ENCODE data around the gene MAP6D1. TPM values are rescaled to one million over a fixed set of nuclear protein-coding genes. Genes with fewer than 3 reads are reported as not detected.
A peak's percentile ranks its signal among the peaks of the same experiment; 100 is the strongest.

Gene MAP6D1
- polyA plus RNA-seq, 1 donor from 2014 or later, result not detected

DNA sequence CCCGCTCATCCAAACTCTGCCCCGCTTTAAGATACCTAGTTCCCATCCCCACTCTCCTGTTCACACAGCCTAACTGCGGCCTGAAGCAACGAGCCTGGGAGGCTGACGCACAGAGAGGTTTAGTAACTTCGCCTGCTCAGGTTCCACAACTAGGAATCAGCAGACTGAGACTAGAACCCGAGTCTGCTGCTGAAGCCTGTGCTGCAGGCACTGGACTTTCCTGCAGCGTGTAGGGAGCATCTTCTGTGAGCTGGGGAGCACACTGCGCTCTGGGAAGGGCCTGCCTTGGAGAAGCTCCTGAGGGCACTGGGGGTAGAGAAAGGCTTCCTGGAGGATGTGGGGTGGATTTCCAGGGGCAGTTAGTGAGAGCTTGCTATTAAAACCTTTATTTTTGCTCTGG is 4.8 kb upstream of the MAP6D1 start:
- H3K36me3 Mint-ChIP-seq, result peaks cover 5% of the 10 kb centered on the region
- H3K27ac Mint-ChIP-seq, result no peak overlapping the region
- no peak overlapping the region for H3K4me3 Mint-ChIP-seq
- H3K27me3 Mint-ChIP-seq, result no peaks in the 10 kb centered on the region
- H3K4me1 Mint-ChIP-seq, result peaks cover 0 to 3% (median 2%) of the 10 kb centered on the region in 3 donors
- H3K9me3 Mint-ChIP-seq, result no peaks in the 10 kb centered on the region

GRCh38 chr3:183829466-183829865 is 4.1 kb upstream of the MAP6D1 start:
- Mint-ChIP-seq H3K27me3 (peaks cover under 1% of the 10 kb centered on the region), H3K4me1 (peaks cover 0 to 5% (median 3%) of the 10 kb centered on the region in 3 donors), H3K4me3 (peak overlapping the region in 1 of 4 donors; percentile 18), H3K36me3 (peaks cover 5% of the 10 kb centered on the region), H3K27ac (no peak overlapping the region), H3K9me3 (no peaks in the 10 kb centered on the region)

DNA sequence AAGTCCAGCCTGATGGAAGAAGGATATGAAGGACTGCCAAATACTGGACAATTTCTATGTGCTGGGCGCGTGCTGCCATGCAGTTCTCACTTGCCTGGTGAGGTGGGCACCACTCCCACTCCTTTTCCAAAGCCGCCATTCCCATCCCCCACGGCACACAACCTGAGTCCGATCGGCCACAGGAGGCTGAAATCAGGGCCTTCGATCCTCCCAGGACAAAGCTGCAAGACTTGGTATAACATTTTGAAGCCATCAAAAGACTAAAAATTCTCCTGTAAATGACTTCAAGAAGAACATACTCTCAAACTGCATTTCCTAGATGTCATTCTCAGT is 3.1 kb upstream of the MAP6D1 start:
- peaks cover 5 to 12% (median 11%) of the 10 kb centered on the region in 3 donors for H3K4me1 Mint-ChIP-seq
- H3K9me3 Mint-ChIP-seq, result no peaks in the 10 kb centered on the region
- peak overlapping the region in 2 of 4 donors; percentile 15 to 45 for H3K4me3 Mint-ChIP-seq
- peak overlapping the region in 1 of 3 donors; percentile 9 for H3K27ac Mint-ChIP-seq
- H3K27me3 Mint-ChIP-seq, result peaks cover 7% of the 10 kb centered on the region
- H3K36me3 Mint-ChIP-seq, result peaks cover 2% of the 10 kb centered on the region

DNA sequence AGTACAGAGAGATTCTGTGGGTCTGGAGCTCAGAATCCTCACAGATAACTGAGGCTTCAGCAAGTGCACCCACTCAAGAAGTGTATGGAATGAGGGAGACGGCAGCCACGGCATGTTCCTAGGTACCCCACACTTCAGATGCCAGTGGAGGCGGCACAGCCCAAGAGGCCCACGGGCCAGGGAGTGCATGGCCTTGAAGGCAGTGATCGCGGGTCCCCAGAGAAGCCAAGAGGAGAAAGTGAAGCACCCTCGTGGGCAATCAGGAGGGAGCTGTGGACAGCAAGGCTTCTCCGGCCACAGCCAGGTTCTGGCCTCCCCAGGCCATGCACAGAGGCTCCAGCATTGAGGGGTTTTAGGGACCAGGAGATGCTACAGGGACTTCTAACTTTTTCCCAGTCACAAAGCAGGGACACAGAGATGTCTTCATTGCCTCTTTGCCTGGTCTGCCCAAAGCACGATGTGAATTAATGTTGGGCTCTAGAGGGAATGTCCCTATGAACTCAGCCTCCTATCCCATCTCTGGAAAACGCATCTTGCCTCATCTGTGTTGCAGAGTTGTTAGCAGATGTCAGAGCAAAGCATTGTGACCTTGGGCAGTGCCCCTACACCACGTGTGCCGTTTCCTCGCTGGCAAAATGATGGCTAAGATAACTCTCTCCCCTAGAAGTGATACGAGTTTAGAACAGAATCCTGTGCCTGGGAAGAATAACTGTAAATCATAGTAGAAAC is 2.6 kb upstream of the MAP6D1 start:
- Mint-ChIP-seq H3K9me3 (no peaks in the 10 kb centered on the region), H3K4me3 (peak overlapping the region in 1 of 4 donors; percentile 45), H3K27ac (peak overlapping the region in 1 of 3 donors; percentile 9), H3K4me1 (peaks cover 5 to 12% (median 11%) of the 10 kb centered on the region in 3 donors), H3K36me3 (no peaks in the 10 kb centered on the region), H3K27me3 (peaks cover 7% of the 10 kb centered on the region)

- Mint-ChIP-seq H3K9me3 (no peaks in the 10 kb centered on the region), H3K27me3 (peaks cover 7% of the 10 kb centered on the region), H3K36me3 (no peaks in the 10 kb centered on the region), H3K27ac (peak overlapping the region in 2 of 3 donors; percentile 22 to 39), H3K4me3 (peak overlapping the region; percentile 80 to 87 (median 84)), H3K4me1 (peaks cover 5 to 12% (median 11%) of the 10 kb centered on the region in 3 donors)
Observed at GRCh38 chr3:183826448-183827250, 1.3 kb upstream of the MAP6D1 start.

- H3K4me3 Mint-ChIP-seq, result peak overlapping the region; percentile 77 to 89 (median 84)
- H3K27ac Mint-ChIP-seq, result no peak overlapping the region
- H3K4me1 Mint-ChIP-seq, result peaks cover 5 to 12% (median 11%) of the 10 kb centered on the region in 3 donors
- H3K9me3 Mint-ChIP-seq, result no peaks in the 10 kb centered on the region
- H3K36me3 Mint-ChIP-seq, result no peaks in the 10 kb centered on the region
- peaks cover 7% of the 10 kb centered on the region for H3K27me3 Mint-ChIP-seq
Observed at GRCh38 chr3:183824761-183825455, 469 bp downstream of the MAP6D1 start.

GRCh38 chr3:183823963-183824362 is 1.4 kb downstream of the MAP6D1 start:
- Mint-ChIP-seq H3K9me3 (no peaks in the 10 kb centered on the region), H3K4me3 (peak overlapping the region; percentile 77 to 89 (median 84)), H3K36me3 (no peaks in the 10 kb centered on the region), H3K4me1 (peaks cover 5 to 12% (median 11%) of the 10 kb centered on the region in 3 donors), H3K27ac (no peak overlapping the region), H3K27me3 (peaks cover 7% of the 10 kb centered on the region)

DNA sequence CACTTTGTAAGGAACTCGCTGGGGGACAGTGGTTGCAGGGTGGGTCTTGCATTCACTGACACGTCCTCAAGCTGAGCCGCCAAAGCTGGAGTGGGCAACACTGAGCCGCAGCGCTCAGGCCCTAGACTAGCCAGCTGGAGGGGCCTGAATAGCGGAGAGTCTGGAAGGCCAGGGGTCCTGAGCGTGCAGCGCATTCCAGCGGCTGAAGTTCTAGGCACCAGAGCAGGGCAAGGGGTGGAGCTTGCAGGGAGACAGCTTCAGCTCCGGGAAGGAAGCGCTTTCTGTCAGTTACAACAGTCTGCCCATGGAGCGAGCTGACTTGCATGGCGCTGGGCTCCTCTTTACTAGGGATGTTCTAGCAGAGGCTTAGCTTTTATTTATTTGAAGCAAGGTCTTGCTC is 2.7 kb downstream of the MAP6D1 start:
- Mint-ChIP-seq H3K9me3 (no peaks in the 10 kb centered on the region), H3K4me3 (peak overlapping the region in 1 of 4 donors; percentile 46), H3K4me1 (peaks cover 5 to 12% (median 11%) of the 10 kb centered on the region in 3 donors), H3K27ac (peak overlapping the region in 1 of 3 donors; percentile 85), H3K36me3 (no peaks in the 10 kb centered on the region), H3K27me3 (peaks cover 7% of the 10 kb centered on the region)

GRCh38 chr3:183819831-183820230 is 5.5 kb downstream of the MAP6D1 start:
- Mint-ChIP-seq H3K4me1 (peaks cover 5 to 10% (median 8%) of the 10 kb centered on the region in 3 donors), H3K27ac (peak overlapping the region in 1 of 3 donors; percentile 45), H3K27me3 (peaks cover 7% of the 10 kb centered on the region), H3K4me3 (no peak overlapping the region), H3K9me3 (no peaks in the 10 kb centered on the region), H3K36me3 (peaks cover 2% of the 10 kb centered on the region)

DNA sequence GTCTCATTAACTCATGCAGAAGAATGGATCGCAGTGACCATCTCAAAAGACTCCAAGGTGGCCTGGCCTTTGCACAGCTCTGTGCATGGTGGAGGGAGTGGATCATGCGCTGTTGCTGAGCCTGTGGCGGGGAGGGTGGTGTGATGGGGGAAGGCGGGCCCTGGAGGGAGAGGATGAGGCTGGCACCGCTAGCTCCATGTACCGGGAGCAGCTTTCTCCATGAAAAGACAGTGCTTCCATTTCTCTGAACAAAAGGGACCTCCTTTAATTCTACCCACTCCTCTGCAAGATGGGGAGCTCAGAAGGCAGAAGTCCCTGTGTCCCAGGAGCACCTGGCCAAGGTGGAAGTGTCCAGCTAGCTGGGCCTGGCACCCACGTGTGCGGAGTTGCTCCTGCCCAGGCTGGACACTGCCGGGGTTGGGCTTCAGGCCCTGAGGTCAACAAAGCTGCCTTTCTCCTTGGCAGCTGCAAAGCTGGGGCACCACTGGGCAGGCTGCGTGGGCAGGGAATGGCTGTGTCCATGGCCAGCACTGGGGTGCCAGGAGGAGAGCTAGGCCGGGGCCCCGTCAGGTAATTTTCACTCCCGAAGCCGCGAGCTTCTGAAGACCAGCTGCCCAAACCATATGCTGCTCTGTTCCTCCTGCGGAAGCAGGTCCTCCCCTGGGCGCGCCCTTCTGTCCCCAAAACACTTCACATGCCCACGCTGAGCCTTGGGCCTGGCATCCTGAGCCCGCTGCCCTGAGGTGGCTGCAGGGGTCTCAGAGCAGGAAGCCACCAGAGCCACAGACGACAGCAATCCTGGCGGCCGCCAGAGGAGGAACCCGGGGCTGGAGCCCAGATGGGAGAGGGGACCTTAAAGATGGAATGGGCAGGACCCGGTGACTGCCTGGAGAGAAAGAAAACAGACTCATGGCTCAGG is 6.4 kb downstream of the MAP6D1 start:
- H3K9me3 Mint-ChIP-seq, result no peaks in the 10 kb centered on the region
- no peak overlapping the region for H3K27ac Mint-ChIP-seq
- H3K27me3 Mint-ChIP-seq, result peaks cover 2% of the 10 kb centered on the region
- peaks cover under 1 to 6% (median 1%) of the 10 kb centered on the region in 3 donors for H3K4me1 Mint-ChIP-seq
- H3K36me3 Mint-ChIP-seq, result peaks cover 2% of the 10 kb centered on the region
- no peak overlapping the region for H3K4me3 Mint-ChIP-seq

DNA sequence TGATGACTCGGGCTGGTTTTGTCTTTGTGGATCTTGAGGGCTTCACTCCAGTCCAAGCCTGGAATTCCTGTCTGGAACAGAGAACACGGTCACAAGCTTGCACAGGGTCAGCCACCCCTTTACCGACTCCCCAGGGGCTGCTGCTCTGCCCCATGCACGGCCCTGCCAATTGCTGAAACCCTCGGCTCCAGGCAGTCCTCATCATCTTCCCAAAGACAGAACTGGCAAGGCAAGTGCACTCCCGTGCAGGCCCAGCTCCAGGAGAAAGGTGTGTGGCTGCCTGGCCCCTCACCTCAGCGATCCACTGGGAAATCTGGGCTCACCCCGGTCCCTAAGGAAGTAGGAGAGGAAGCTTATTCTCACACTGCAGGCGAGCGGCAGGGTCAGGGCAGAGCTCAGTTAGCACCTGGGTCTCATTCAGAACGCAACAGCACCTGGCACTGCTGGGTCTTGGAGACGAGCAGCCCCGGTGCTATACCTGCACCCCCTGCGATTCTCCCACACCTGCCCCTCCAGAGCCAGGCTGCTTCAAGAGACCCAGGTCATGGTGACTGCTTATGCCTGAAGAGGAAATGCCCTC is 7.2 kb downstream of the MAP6D1 start:
- Mint-ChIP-seq H3K4me1 (peaks cover 0 to 1% (median 0%) of the 10 kb centered on the region in 3 donors), H3K9me3 (no peaks in the 10 kb centered on the region), H3K27me3 (no peaks in the 10 kb centered on the region), H3K4me3 (no peak overlapping the region), H3K27ac (no peak overlapping the region), H3K36me3 (peaks cover 2% of the 10 kb centered on the region)

DNA sequence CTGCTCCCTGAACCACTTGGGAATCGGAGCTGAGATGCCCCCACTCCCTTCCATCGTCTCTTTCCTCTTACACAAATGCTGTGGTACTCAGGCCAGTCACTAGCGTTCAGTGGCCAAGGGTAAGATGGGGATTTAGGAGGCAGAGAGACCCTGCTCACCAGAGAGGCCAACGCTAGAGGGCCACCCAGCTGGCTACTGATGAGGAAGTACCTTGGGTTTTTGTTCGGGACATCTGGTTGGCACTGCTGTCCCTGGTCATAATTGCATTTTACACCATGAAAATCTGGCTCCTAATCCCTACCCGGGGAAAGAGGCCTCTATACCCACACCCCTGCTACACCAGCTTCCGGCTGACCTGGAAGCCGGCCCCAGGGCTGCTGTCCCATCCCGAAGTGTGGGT is 7.7 kb downstream of the MAP6D1 start:
- Mint-ChIP-seq H3K4me3 (no peak overlapping the region), H3K9me3 (no peaks in the 10 kb centered on the region), H3K27me3 (no peaks in the 10 kb centered on the region), H3K4me1 (peaks cover 0 to 1% (median 0%) of the 10 kb centered on the region in 3 donors), H3K36me3 (peaks cover 3% of the 10 kb centered on the region), H3K27ac (no peak overlapping the region)

- Mint-ChIP-seq H3K27me3 (no peaks in the 10 kb centered on the region), H3K36me3 (peaks cover 5% of the 10 kb centered on the region), H3K9me3 (no peaks in the 10 kb centered on the region), H3K4me1 (peaks cover 0 to 1% (median 0%) of the 10 kb centered on the region in 3 donors), H3K4me3 (no peak overlapping the region), H3K27ac (no peak overlapping the region)
Observed at GRCh38 chr3:183816681-183817510, 8.5 kb downstream of the MAP6D1 start.
